Measurements from ENCODE around the gene COCH. TPM values are rescaled to one million over a fixed set of nuclear protein-coding genes. Genes with fewer than 3 reads are reported as not detected.

COCH gene
- polyA plus RNA-seq, result under 1 TPM in 3 of 4 donors, not detected in 1; 0.71 to 0.81 (median 0.76) TPM
- long read RNA-seq, donor 1, result 0 reads
- long read RNA-seq, donor 2, result 0 reads
- long read RNA-seq, donor 3, partial matches to known transcripts, result 8 of 9 reads
- long read RNA-seq, donor 3, other reads (novel, unspliced or antisense), result 0 of 9 reads
- long read RNA-seq, donor 4, result 0 reads
- long read RNA-seq, donor 5, result 0 reads
- long read RNA-seq, donor 6, partial matches to known transcripts, result 0 of 1 reads
- long read RNA-seq, donor 6, other reads (novel, unspliced or antisense), result 0 of 1 reads
- long read RNA-seq, donor 7, result 0 reads
- long read RNA-seq, donor 8, result 0 reads
- long read RNA-seq, donor 9, result 0 reads
- long read RNA-seq, donor 10, partial matches to known transcripts, result 6 of 6 reads
- long read RNA-seq, donor 10, other reads (novel, unspliced or antisense), result 0 of 6 reads

DNA sequence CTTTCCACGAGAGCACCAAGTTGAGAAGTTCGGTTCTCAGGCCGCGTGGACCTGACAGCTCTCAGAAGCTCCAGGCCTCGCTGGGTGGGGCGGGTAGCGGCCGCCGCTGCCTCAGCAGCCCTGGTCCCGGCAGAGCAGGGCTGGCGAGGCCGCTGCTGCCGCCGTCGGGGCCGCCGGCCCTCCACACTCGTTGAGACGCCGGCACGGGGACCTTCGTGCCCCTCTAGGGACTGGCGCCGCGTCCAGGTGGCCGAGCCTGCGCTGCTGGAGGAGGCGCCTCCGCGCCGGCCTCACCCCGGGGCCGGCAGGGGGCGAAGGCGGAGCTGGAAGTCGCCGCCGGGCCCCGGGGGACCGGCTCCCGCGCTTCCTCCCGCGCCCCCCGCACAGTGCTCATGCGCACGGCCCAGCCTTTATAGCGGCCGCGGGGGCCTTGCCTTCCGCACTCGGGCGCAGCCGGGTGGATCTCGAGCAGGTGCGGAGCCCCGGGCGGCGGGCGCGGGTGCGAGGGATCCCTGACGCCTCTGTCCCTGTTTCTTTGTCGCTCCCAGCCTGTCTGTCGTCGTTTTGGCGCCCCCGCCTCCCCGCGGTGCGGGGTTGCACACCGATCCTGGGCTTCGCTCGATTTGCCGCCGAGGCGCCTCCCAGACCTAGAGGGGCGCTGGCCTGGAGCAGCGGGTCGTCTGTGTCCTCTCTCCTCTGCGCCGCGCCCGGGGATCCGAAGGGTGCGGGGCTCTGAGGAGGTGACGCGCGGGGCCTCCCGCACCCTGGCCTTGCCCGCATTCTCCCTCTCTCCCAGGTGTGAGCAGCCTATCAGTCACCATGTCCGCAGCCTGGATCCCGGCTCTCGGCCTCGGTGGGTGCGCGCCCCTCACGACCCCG is at the start of gene COCH:
Gene COCH, plus strand, starts transcription at position 440 of the 879 bp plus-strand sequence. Its CDS starts 380 bp downstream, at position 820.
- DNase-seq (peak; percentile 19 to 64), FAIRE-seq (no peak)
- H3K27ac ChIP-seq (ENCODE audit: low read depth in 1 of 3, low read length in 2 of 3), result no peak within 1 kb of the TSS
- H3K27me3 ChIP-seq (ENCODE audit: control insufficient read depth in 3 of 3, insufficient read depth in 3 of 3, low read length in 3 of 3), result peaks cover 4 to 49% (median 18%) of the 10 kb centered on the region in 3 donors
- no peaks in the 10 kb centered on the region for H3K36me3 ChIP-seq (ENCODE audit: control insufficient read depth in 3 of 3, insufficient read depth in 2 of 3, low read depth in 1 of 3, low read length in 3 of 3)
- H3K9me3 ChIP-seq (ENCODE audit: control insufficient read depth in 2 of 2, insufficient read depth in 1 of 2, low read depth in 1 of 2, low read length in 1 of 2), result no peaks in the 10 kb centered on the region
- H3K4me1 ChIP-seq (ENCODE audit: control insufficient read depth in 3 of 3, insufficient read depth in 2 of 3, low read depth in 1 of 3, low read length in 2 of 3), result peaks cover 0 to 10% (median 3%) of the 10 kb centered on the region in 3 donors
- 2 to 3% (median 3%) methylated on average over 78 to 99 of the region's 99 CpGs for WGBS, 3 donors
- H3K4me3 ChIP-seq (ENCODE audit: low read depth in 1 of 3, low read length in 3 of 3), result peak within 1 kb of the TSS; percentile 20 to 53 (median 41)

GRCh38 chr14:30826070-30826469 is 48.3 kb upstream of the COCH start:
- peaks cover 0 to 20% of the 10 kb centered on the region in 2 donors for H3K9me3 ChIP-seq (ENCODE audit: control insufficient read depth in 2 of 2, insufficient read depth in 1 of 2, low read depth in 1 of 2, low read length in 1 of 2)
- WGBS, 3 donors, result 89 to 97% (median 93%) methylated on average over 1 of the region's 1 CpG
- no peak for FAIRE-seq

GRCh38 chr14:30829853-30830252 is 44.5 kb upstream of the COCH start:
- H3K27ac ChIP-seq (ENCODE audit: low read depth in 1 of 3, low read length in 2 of 3), result no peak overlapping the region
- FAIRE-seq (no peak), DNase-seq (no peak)
- peaks cover 0 to 24% of the 10 kb centered on the region in 2 donors for H3K9me3 ChIP-seq (ENCODE audit: control insufficient read depth in 2 of 2, insufficient read depth in 1 of 2, low read depth in 1 of 2, low read length in 1 of 2)
- H3K36me3 ChIP-seq (ENCODE audit: control insufficient read depth in 3 of 3, insufficient read depth in 2 of 3, low read depth in 1 of 3, low read length in 3 of 3), result no peaks in the 10 kb centered on the region
- H3K27me3 ChIP-seq (ENCODE audit: control insufficient read depth in 3 of 3, insufficient read depth in 3 of 3, low read length in 3 of 3), result no peaks in the 10 kb centered on the region
- no peaks in the 10 kb centered on the region for H3K4me1 ChIP-seq (ENCODE audit: control insufficient read depth in 3 of 3, insufficient read depth in 2 of 3, low read depth in 1 of 3, low read length in 2 of 3)
- no peak overlapping the region for H3K4me3 ChIP-seq (ENCODE audit: low read depth in 1 of 3, low read length in 3 of 3)
- 78 to 90% (median 90%) methylated on average over 4 of the region's 4 CpGs for WGBS, 3 donors

More at GRCh38 chr14:30826070-30826469, 48.3 kb upstream of the COCH start:
- Histone ChIP-seq H3K4me3 (ENCODE audit: low read depth in 1 of 3, low read length in 3 of 3) (no peak overlapping the region), H3K4me1 (ENCODE audit: control insufficient read depth in 3 of 3, insufficient read depth in 2 of 3, low read depth in 1 of 3, low read length in 2 of 3) (peaks cover 0 to 3% (median 0%) of the 10 kb centered on the region in 3 donors), H3K27ac (ENCODE audit: low read depth in 1 of 3, low read length in 2 of 3) (no peak overlapping the region), H3K36me3 (ENCODE audit: control insufficient read depth in 3 of 3, insufficient read depth in 2 of 3, low read depth in 1 of 3, low read length in 3 of 3) (no peaks in the 10 kb centered on the region), H3K27me3 (ENCODE audit: control insufficient read depth in 3 of 3, insufficient read depth in 3 of 3, low read length in 3 of 3) (no peaks in the 10 kb centered on the region)
- DNase-seq, result no peak

- Histone ChIP-seq H3K27me3 (ENCODE audit: control insufficient read depth in 3 of 3, insufficient read depth in 3 of 3, low read length in 3 of 3) (no peaks in the 10 kb centered on the region), H3K4me3 (ENCODE audit: low read depth in 1 of 3, low read length in 3 of 3) (no peak overlapping the region), H3K36me3 (ENCODE audit: control insufficient read depth in 3 of 3, insufficient read depth in 2 of 3, low read depth in 1 of 3, low read length in 3 of 3) (no peaks in the 10 kb centered on the region), H3K9me3 (ENCODE audit: control insufficient read depth in 2 of 2, insufficient read depth in 1 of 2, low read depth in 1 of 2, low read length in 1 of 2) (peaks cover 0 to 8% of the 10 kb centered on the region in 2 donors), H3K27ac (ENCODE audit: low read depth in 1 of 3, low read length in 2 of 3) (no peak overlapping the region), H3K4me1 (ENCODE audit: control insufficient read depth in 3 of 3, insufficient read depth in 2 of 3, low read depth in 1 of 3, low read length in 2 of 3) (no peaks in the 10 kb centered on the region)
- no peak for DNase-seq
- no peak for FAIRE-seq
Observed at GRCh38 chr14:30834353-30834752, 40.0 kb upstream of the COCH start.

- peaks cover 0 to 8% of the 10 kb centered on the region in 2 donors for H3K9me3 ChIP-seq (ENCODE audit: control insufficient read depth in 2 of 2, insufficient read depth in 1 of 2, low read depth in 1 of 2, low read length in 1 of 2)
- WGBS, 3 donors, result 45 to 70% (median 47%) methylated on average over 2 of the region's 2 CpGs
- H3K4me1 ChIP-seq (ENCODE audit: control insufficient read depth in 3 of 3, insufficient read depth in 2 of 3, low read depth in 1 of 3, low read length in 2 of 3), result no peaks in the 10 kb centered on the region
- no peak for DNase-seq
- no peaks in the 10 kb centered on the region for H3K36me3 ChIP-seq (ENCODE audit: control insufficient read depth in 3 of 3, insufficient read depth in 2 of 3, low read depth in 1 of 3, low read length in 3 of 3)
- no peaks in the 10 kb centered on the region for H3K27me3 ChIP-seq (ENCODE audit: control insufficient read depth in 3 of 3, insufficient read depth in 3 of 3, low read length in 3 of 3)
- no peak overlapping the region for H3K27ac ChIP-seq (ENCODE audit: low read depth in 1 of 3, low read length in 2 of 3)
- FAIRE-seq, result no peak
- H3K4me3 ChIP-seq (ENCODE audit: low read depth in 1 of 3, low read length in 3 of 3), result no peak overlapping the region
Observed at GRCh38 chr14:30838351-30838750, 36.0 kb upstream of the COCH start.

GRCh38 chr14:30840086-30840779 is 34.1 kb upstream of the COCH start:
- peak in 1 of 2 donors; percentile 15 for DNase-seq
- H3K36me3 ChIP-seq (ENCODE audit: control insufficient read depth in 3 of 3, insufficient read depth in 2 of 3, low read depth in 1 of 3, low read length in 3 of 3), result no peaks in the 10 kb centered on the region
- H3K27ac ChIP-seq (ENCODE audit: low read depth in 1 of 3, low read length in 2 of 3), result no peak overlapping the region
- no peaks in the 10 kb centered on the region for H3K4me1 ChIP-seq (ENCODE audit: control insufficient read depth in 3 of 3, insufficient read depth in 2 of 3, low read depth in 1 of 3, low read length in 2 of 3)
- no peak for FAIRE-seq
- no peak overlapping the region for H3K4me3 ChIP-seq (ENCODE audit: low read depth in 1 of 3, low read length in 3 of 3)
- no peaks in the 10 kb centered on the region for H3K9me3 ChIP-seq (ENCODE audit: control insufficient read depth in 2 of 2, insufficient read depth in 1 of 2, low read depth in 1 of 2, low read length in 1 of 2)
- H3K27me3 ChIP-seq (ENCODE audit: control insufficient read depth in 3 of 3, insufficient read depth in 3 of 3, low read length in 3 of 3), result no peaks in the 10 kb centered on the region
- 42 to 76% (median 60%) methylated on average over 10 of the region's 10 CpGs for WGBS, 3 donors

GRCh38 chr14:30842431-30842830 is 31.9 kb upstream of the COCH start:
- FAIRE-seq (no peak), DNase-seq (no peak)
- Histone ChIP-seq H3K4me3 (ENCODE audit: low read depth in 1 of 3, low read length in 3 of 3) (no peak overlapping the region), H3K4me1 (ENCODE audit: control insufficient read depth in 3 of 3, insufficient read depth in 2 of 3, low read depth in 1 of 3, low read length in 2 of 3) (no peaks in the 10 kb centered on the region), H3K27me3 (ENCODE audit: control insufficient read depth in 3 of 3, insufficient read depth in 3 of 3, low read length in 3 of 3) (no peaks in the 10 kb centered on the region), H3K36me3 (ENCODE audit: control insufficient read depth in 3 of 3, insufficient read depth in 2 of 3, low read depth in 1 of 3, low read length in 3 of 3) (no peaks in the 10 kb centered on the region), H3K9me3 (ENCODE audit: control insufficient read depth in 2 of 2, insufficient read depth in 1 of 2, low read depth in 1 of 2, low read length in 1 of 2) (no peaks in the 10 kb centered on the region), H3K27ac (ENCODE audit: low read depth in 1 of 3, low read length in 2 of 3) (no peak overlapping the region)

Measured in small intestine (tissue), 16 donors.